Measurements from ENCODE around the gene BRMS1L. TPM values are rescaled to one million over a fixed set of nuclear protein-coding genes. Genes with fewer than 3 reads are reported as not detected.
A peak's percentile ranks its signal among the peaks of the same experiment; 100 is the strongest.

Gene BRMS1L
- total RNA-seq, 1 experiment from 2014 or later, result 4.8 TPM

DNA sequence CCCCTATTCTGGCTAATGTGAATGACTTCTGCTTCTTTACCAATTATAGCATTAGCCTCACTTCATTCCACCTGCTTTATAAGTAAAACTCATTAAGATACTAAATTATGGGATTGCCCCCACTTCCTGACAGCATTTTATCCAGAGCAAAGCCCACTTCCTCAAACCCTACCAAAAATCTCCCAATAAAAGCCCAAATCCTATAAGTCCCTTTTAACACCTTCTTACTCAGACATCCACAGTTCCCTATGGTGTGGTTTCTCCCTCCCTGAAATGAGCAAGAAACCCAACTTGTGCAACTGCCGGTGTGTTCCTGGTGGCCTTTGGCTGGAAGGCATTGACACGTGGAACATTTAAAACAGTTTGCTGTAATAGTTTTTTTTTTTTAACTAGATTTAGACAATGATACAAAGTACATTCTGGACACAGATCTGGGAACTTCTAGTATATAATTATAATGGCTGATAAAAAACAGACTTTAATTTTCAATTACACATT, 53.1 kb downstream of the BRMS1L start:
- CTCF ChIA-PET, result interaction anchor here (0.5 to 1.5 kb wide), 8 partner anchors 53 to 356 kb away, joined by 3 to 6 read pairs (median 4); partner anchors contain the start of gene BRMS1L
- no peak overlapping the region for H2AFZ ChIP-seq (ENCODE audit: low read length)

DNA sequence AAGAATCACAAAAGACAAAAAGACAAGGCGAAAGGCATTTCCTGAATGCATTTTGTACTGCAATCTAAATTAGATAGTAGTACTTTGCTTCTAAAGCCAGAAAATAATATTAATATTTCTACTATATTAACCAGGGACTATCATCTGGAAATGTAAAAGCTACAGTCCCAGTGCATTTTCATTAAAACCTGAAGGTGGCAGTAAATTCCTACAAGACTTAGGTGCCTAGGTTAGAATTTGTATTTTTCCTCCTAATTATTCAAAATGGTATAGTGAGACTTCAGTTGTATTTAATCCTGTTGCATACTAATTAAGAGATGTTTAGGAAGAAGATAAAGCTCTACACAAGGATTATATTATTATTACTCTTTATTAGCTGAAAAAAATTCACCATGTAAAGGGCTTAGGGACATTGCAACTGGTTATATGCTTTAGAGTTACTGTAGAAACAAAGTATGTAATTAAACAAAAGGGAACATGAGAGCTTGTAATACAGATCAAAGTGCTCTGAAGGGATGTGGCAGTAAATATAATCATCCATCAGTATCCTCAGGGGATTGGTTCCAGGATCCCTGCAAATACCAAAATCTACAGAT, 53.6 kb downstream of the BRMS1L start:
- TF ChIP-seq, protein P1, sequence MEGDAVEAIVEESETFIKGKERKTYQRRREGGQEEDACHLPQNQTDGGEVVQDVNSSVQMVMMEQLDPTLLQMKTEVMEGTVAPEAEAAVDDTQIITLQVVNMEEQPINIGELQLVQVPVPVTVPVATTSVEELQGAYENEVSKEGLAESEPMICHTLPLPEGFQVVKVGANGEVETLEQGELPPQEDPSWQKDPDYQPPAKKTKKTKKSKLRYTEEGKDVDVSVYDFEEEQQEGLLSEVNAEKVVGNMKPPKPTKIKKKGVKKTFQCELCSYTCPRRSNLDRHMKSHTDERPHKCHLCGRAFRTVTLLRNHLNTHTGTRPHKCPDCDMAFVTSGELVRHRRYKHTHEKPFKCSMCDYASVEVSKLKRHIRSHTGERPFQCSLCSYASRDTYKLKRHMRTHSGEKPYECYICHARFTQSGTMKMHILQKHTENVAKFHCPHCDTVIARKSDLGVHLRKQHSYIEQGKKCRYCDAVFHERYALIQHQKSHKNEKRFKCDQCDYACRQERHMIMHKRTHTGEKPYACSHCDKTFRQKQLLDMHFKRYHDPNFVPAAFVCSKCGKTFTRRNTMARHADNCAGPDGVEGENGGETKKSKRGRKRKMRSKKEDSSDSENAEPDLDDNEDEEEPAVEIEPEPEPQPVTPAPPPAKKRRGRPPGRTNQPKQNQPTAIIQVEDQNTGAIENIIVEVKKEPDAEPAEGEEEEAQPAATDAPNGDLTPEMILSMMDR (conservative IDR thresholded peaks at IDR 0.05; ENCODE audit: low read depth, low read length), result peak; percentile 79
- TF ChIP-seq EZH2phosphoT487 (IDR thresholded peaks at IDR 0.05; ENCODE audit: borderline replicate concordance, low read length), result no peak
- no peak for TF ChIP-seq EZH2 (IDR thresholded peaks at IDR 0.05; ENCODE audit: low read length, unreplicated experiment)

More for the DNA sequence above, 53.1 kb downstream of the BRMS1L start:
- no peaks in the 10 kb centered on the region for H3K27me3 ChIP-seq (ENCODE audit: low read length)
- TF ChIP-seq EZH2 (IDR thresholded peaks at IDR 0.05; ENCODE audit: low read length, unreplicated experiment) (no peak), EZH2phosphoT487 (IDR thresholded peaks at IDR 0.05; ENCODE audit: borderline replicate concordance, low read length) (no peak)
- TF ChIP-seq, protein P1 (conservative IDR thresholded peaks at IDR 0.05; ENCODE audit: low read depth, low read length), result no peak
- BruUV-seq (replicated peaks), result no TSS peak
- POLR2A ChIA-PET (ENCODE audit: unreplicated experiment), result interaction anchor here (0.6 kb wide), 1 partner anchor 342 kb away, joined by 3 read pairs; no protein-coding TSS in a partner anchor
- H3K9me2 ChIP-seq (replicated peaks; ENCODE audit: low read length), result no peaks in the 10 kb centered on the region
- no peaks in the 10 kb centered on the region for H3K36me3 ChIP-seq (ENCODE audit: low read depth, low read length)
- H3K9ac ChIP-seq (ENCODE audit: low read length), result no peak overlapping the region; the same call in 1 of the 2 replicates
- no peaks in the 10 kb centered on the region for H3K79me2 ChIP-seq (ENCODE audit: low read length)
- peak overlapping the region; percentile 50 for H3K27ac ChIP-seq (ENCODE audit: low read length)
- intact Hi-C loops (cut with micrococcal nuclease), result loop anchor here (2.0 kb wide), 3 partner anchors 76 to 436 kb away; no protein-coding TSS in a partner anchor
- no peaks in the 10 kb centered on the region for H3F3A ChIP-seq (ENCODE audit: low read length, unreplicated experiment)
- no peaks in the 10 kb centered on the region for H3K9me3 ChIP-seq (ENCODE audit: low read length)
- H3K4me1 ChIP-seq (ENCODE audit: insufficient read depth, low read length), result peaks cover 36% of the 10 kb centered on the region
- no peaks in the 10 kb centered on the region for H4K20me1 ChIP-seq (ENCODE audit: low read length)
- DNase-seq, result no peak
- peak overlapping the region; percentile 78 for H3K4me2 ChIP-seq (ENCODE audit: low read length)
- ATAC-seq, result no peak
- no peak overlapping the region; the same call in 1 of the 2 replicates for H3K4me3 ChIP-seq (ENCODE audit: low read length)

More for the DNA sequence above, 53.6 kb downstream of the BRMS1L start:
- CTCF ChIA-PET, result interaction anchor here (0.5 to 1.2 kb wide), 6 partner anchors 53 to 356 kb away, joined by 3 to 4 read pairs (median 4); partner anchors contain the start of gene BRMS1L
- H3K4me3 ChIP-seq (ENCODE audit: low read length), result no peak overlapping the region
- no peak overlapping the region for H2AFZ ChIP-seq (ENCODE audit: low read length)
- POLR2A ChIA-PET (ENCODE audit: unreplicated experiment), result interaction anchor here (0.6 kb wide), 1 partner anchor 342 kb away, joined by 3 read pairs; no protein-coding TSS in a partner anchor
- no peak overlapping the region for H3K27ac ChIP-seq (ENCODE audit: low read length)
- no peaks in the 10 kb centered on the region for H3K9me3 ChIP-seq (ENCODE audit: low read length)
- H3K9me2 ChIP-seq (replicated peaks; ENCODE audit: low read length), result no peaks in the 10 kb centered on the region
- intact Hi-C loops (cut with micrococcal nuclease), result loop anchor here (2.0 kb wide), 3 partner anchors 75 to 435 kb away; no protein-coding TSS in a partner anchor
- BruUV-seq (replicated peaks), result no TSS peak
- no peaks in the 10 kb centered on the region for H3K36me3 ChIP-seq (ENCODE audit: low read depth, low read length)
- H3K4me1 ChIP-seq (ENCODE audit: insufficient read depth, low read length), result peaks cover 36% of the 10 kb centered on the region
- no peak overlapping the region for H3K4me2 ChIP-seq (ENCODE audit: low read length)
- H4K20me1 ChIP-seq (ENCODE audit: low read length), result no peaks in the 10 kb centered on the region
- no peaks in the 10 kb centered on the region for H3K27me3 ChIP-seq (ENCODE audit: low read length)
- no peak overlapping the region for H3K9ac ChIP-seq (ENCODE audit: low read length)
- H3F3A ChIP-seq (ENCODE audit: low read length, unreplicated experiment), result no peaks in the 10 kb centered on the region
- DNase-seq (peak; percentile 60), ATAC-seq (no peak)
- no peaks in the 10 kb centered on the region for H3K79me2 ChIP-seq (ENCODE audit: low read length)

Data from PC-3 (cell line).